ENCODE data around the gene STK33. TPM values are rescaled to one million over a fixed set of nuclear protein-coding genes. Genes with fewer than 3 reads are reported as not detected.
A peak's percentile ranks its signal among the peaks of the same experiment; 100 is the strongest.

Gene STK33
- total RNA-seq (2021; ENCODE audit: unreplicated experiment) (3.9 TPM), Bru-seq, nascent RNA (percentile 43 among the genes with signal in this experiment), BruChase-seq, experiment 1, labeled RNA remaining after a 2-hour chase (percentile 49 among the genes with signal in this experiment), BruChase-seq, experiment 2, labeled RNA remaining after a 6-hour chase (percentile 44 among the genes with signal in this experiment)
- polyA plus RNA-seq (2012; ENCODE audit: insufficient read length): 1.5 TPM
- long read RNA-seq, partial matches to known transcripts: 0 of 3 reads
- long read RNA-seq, other reads (novel, unspliced or antisense): 3 of 3 reads

DNA sequence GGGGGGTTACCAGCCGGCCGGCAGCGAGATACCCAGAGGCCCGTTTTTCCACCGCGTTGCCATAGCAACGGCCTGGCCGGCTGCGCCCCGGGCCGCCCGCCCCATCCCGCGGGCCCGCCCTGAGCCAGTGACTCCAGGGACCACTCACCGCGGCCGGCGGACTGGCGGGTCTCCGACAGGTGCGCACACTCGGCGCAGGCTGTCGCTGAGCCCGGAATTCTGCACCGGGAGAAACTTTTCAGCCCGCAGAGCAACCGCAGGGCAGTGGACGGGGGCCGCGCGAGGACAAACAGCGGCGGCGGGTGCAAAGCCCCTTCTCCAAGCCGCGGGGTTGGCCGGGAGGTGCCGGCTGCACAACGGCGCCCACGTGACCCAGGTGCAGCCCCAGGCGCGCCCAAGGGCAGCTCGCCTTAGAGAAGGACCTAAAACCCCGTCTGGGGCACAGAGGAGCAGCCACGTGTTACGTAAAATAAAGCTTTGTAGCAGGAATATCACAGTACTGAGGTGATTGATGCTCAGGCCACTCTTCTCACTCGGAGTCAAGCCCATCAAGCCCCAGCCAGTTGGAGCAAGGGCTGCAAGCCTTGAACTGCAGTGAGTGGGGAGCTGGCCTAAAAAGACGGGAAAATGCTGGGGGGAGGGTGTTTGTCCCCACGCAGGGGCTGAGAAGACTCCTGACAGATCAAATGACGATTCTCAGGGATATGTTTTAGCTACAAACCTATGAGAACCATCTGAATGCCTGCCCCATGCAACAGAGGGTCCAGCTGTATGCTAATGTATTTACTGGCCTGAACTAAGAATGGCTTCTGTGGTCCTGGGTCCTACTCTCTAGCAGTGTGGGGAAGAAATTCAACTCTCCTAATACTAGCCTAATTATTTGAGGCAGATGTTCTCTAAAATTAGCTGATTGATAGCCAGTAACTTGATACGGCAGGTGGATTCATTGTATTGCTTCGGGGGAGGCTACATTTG is at the start of gene STK33:
STK33 (minus strand) TSS at position 294 of the 975 bp plus-strand sequence. CDS start 119,323 bp downstream, outside the sequence.
- H3K9me3 ChIP-seq (ENCODE audit: control insufficient read depth, insufficient read depth, low read depth, low read length): no peaks in the 10 kb centered on the region
- intact Hi-C loops (cut with micrococcal nuclease; ENCODE audit: unreplicated experiment): no loop called here
- no TSS peak for BruUV-seq (replicated peaks)
- CTCF ChIA-PET: no interaction called here
- in situ Hi-C loops (cut with HindIII; ENCODE audit: low pct_unique_long_range_greater_than_20kb, low sequenced_read_pairs): no loop called here
- peak; percentile 89 for ATAC-seq
- H3K36me3 ChIP-seq (ENCODE audit: control insufficient read depth, insufficient read depth, low read length): no peaks in the 10 kb centered on the region; the same call in 1 of the 2 replicates
- DNase-seq (ENCODE audit: low read depth, low spot score): no peak
- POLR2A ChIA-PET: interaction anchor here (0.5 kb wide), 1 partner anchor 456 kb away, joined by 11 read pairs; no protein-coding TSS in a partner anchor
- no peak within 1 kb of the TSS for H3K27ac ChIP-seq (ENCODE audit: low read length)
- peak within 1 kb of the TSS; percentile 52 to 53 for H3K4me3 ChIP-seq (ENCODE audit: low read depth in 2 of 2, low read length in 2 of 2)
- H3K4me1 ChIP-seq (ENCODE audit: control insufficient read depth, insufficient read depth, low read length): peaks cover 6% of the 10 kb centered on the region; the same call in 1 of the 2 replicates
- peaks cover 60% of the 10 kb centered on the region for H3K27me3 ChIP-seq (ENCODE audit: control insufficient read depth, insufficient read depth, low read length)
- TF ChIP-seq SIN3A (IDR thresholded peaks at IDR 0.05; ENCODE audit: borderline replicate concordance, insufficient read depth, low read depth, low read length) (peak; percentile 41; the same call in 1 of the 2 replicates), REST (IDR thresholded peaks at IDR 0.05; ENCODE audit: insufficient read depth in 1 of 2, low read depth in 2 of 2, low read length in 1 of 2) (no peak)

- DNase-seq (ENCODE audit: low read depth, low spot score) (no peak), ATAC-seq (no peak)
- Histone ChIP-seq H3K4me3 (ENCODE audit: low read depth in 2 of 2, low read length in 2 of 2) (no peak overlapping the region), H3K4me1 (ENCODE audit: control insufficient read depth, insufficient read depth, low read length) (no peaks in the 10 kb centered on the region), H3K27me3 (ENCODE audit: control insufficient read depth, insufficient read depth, low read length) (no peaks in the 10 kb centered on the region), H3K9me3 (ENCODE audit: control insufficient read depth, insufficient read depth, low read depth, low read length) (no peaks in the 10 kb centered on the region), H3K27ac (ENCODE audit: low read length) (no peak overlapping the region), H3K36me3 (ENCODE audit: control insufficient read depth, insufficient read depth, low read length) (peaks cover 24% of the 10 kb centered on the region; the same call in 1 of the 2 replicates)
- no TSS peak for BruUV-seq (replicated peaks)
- in situ Hi-C loops (cut with HindIII; ENCODE audit: low pct_unique_long_range_greater_than_20kb, low sequenced_read_pairs) (no loop called here), intact Hi-C loops (cut with micrococcal nuclease; ENCODE audit: unreplicated experiment) (no loop called here)
- ChIA-PET CTCF (no interaction called here), POLR2A (interaction anchor here (0.7 kb wide), 1 partner anchor 408 kb away, joined by 4 read pairs; no protein-coding TSS in a partner anchor)
- TF ChIP-seq TCF7L2 (IDR thresholded peaks at IDR 0.05; ENCODE audit: low read depth, low read length) (no peak), SIN3A (IDR thresholded peaks at IDR 0.05; ENCODE audit: borderline replicate concordance, insufficient read depth, low read depth, low read length) (no peak), REST (IDR thresholded peaks at IDR 0.05; ENCODE audit: insufficient read depth in 1 of 2, low read depth in 2 of 2, low read length in 1 of 2) (no peak), POLR2AphosphoS5 (IDR thresholded peaks at IDR 0.05; ENCODE audit: low read depth, low read length) (no peak)
- TF ChIP-seq, protein P1, sequence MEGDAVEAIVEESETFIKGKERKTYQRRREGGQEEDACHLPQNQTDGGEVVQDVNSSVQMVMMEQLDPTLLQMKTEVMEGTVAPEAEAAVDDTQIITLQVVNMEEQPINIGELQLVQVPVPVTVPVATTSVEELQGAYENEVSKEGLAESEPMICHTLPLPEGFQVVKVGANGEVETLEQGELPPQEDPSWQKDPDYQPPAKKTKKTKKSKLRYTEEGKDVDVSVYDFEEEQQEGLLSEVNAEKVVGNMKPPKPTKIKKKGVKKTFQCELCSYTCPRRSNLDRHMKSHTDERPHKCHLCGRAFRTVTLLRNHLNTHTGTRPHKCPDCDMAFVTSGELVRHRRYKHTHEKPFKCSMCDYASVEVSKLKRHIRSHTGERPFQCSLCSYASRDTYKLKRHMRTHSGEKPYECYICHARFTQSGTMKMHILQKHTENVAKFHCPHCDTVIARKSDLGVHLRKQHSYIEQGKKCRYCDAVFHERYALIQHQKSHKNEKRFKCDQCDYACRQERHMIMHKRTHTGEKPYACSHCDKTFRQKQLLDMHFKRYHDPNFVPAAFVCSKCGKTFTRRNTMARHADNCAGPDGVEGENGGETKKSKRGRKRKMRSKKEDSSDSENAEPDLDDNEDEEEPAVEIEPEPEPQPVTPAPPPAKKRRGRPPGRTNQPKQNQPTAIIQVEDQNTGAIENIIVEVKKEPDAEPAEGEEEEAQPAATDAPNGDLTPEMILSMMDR (IDR thresholded peaks at IDR 0.05): no peak
Measured at GRCh38 chr11:8642196-8642841, 48.3 kb upstream of the STK33 start.

Data from Panc1 (cell line).